ENCODE data around the gene U2AF2. TPM values are rescaled to one million over a fixed set of nuclear protein-coding genes. Genes with fewer than 3 reads are reported as not detected.

U2AF2 gene
- polyA plus RNA-seq, 3 donors, result 5.3 to 166 (median 5.4) TPM

GRCh38 chr19:55626350-55626749, 28.5 kb upstream of the U2AF2 start:
- 92% methylated on average over 8 of the region's 11 CpGs for WGBS (ENCODE audit: insufficient coverage)
- Histone ChIP-seq H3K4me1 (ENCODE audit: control insufficient read depth in 1 of 2, insufficient read depth in 2 of 2, low read length in 2 of 2) (peaks cover 25 to 34% of the 10 kb centered on the region in 2 donors), H4K20me1 (ENCODE audit: insufficient read depth, low read length) (no peaks in the 10 kb centered on the region), H3K27me3 (ENCODE audit: control insufficient read depth in 2 of 2, insufficient read depth in 2 of 2, low read length in 2 of 2) (no peaks in the 10 kb centered on the region), H3K27ac (ENCODE audit: low read depth in 1 of 2, low read length in 2 of 2) (no peak overlapping the region), H3K79me2 (ENCODE audit: insufficient read depth, low read length) (peaks cover 17% of the 10 kb centered on the region), H3K9ac (ENCODE audit: insufficient read depth, low read length, poor library complexity, severe bottlenecking) (no peak overlapping the region), H2AFZ (ENCODE audit: insufficient read depth, low read depth, low read length, poor library complexity, severe bottlenecking) (no peak overlapping the region), H3K9me3 (replicated peaks in 1 of 2; ENCODE audit: control insufficient read depth in 1 of 2, insufficient read depth in 1 of 2, low read length in 2 of 2) (no peaks in the 10 kb centered on the region), H3K36me3 (replicated peaks in 1 of 2; ENCODE audit: control insufficient read depth in 1 of 2, insufficient read depth in 2 of 2, low read length in 2 of 2) (no peaks in the 10 kb centered on the region), H3K4me3 (replicated peaks in 1 of 3; ENCODE audit: low read depth in 2 of 3, low read length in 3 of 3) (no peak overlapping the region), H3K4me2 (replicated peaks; ENCODE audit: extremely low read depth, low read length, poor library complexity, severe bottlenecking) (no peak overlapping the region)
- TF ChIP-seq, protein P1, sequence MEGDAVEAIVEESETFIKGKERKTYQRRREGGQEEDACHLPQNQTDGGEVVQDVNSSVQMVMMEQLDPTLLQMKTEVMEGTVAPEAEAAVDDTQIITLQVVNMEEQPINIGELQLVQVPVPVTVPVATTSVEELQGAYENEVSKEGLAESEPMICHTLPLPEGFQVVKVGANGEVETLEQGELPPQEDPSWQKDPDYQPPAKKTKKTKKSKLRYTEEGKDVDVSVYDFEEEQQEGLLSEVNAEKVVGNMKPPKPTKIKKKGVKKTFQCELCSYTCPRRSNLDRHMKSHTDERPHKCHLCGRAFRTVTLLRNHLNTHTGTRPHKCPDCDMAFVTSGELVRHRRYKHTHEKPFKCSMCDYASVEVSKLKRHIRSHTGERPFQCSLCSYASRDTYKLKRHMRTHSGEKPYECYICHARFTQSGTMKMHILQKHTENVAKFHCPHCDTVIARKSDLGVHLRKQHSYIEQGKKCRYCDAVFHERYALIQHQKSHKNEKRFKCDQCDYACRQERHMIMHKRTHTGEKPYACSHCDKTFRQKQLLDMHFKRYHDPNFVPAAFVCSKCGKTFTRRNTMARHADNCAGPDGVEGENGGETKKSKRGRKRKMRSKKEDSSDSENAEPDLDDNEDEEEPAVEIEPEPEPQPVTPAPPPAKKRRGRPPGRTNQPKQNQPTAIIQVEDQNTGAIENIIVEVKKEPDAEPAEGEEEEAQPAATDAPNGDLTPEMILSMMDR (IDR thresholded peaks at IDR 0.05), result no peak
- Mint-ChIP-seq H3K4me3 (no peak overlapping the region), H3K9me3 (peaks cover 0 to 2% (median 0%) of the 10 kb centered on the region in 7 donors), H3K36me3 (peaks cover 0 to 4% of the 10 kb centered on the region in 2 donors), H3K27ac (no peak overlapping the region), H3K4me1 (peaks cover 20% of the 10 kb centered on the region), H3K27me3 (ENCODE audit: low read depth in 3 of 3) (peaks cover 1 to 7% (median 3%) of the 10 kb centered on the region in 3 donors)
- DNase-seq, result no peak
- intact Hi-C loops (cut with micrococcal nuclease), result no loop called here

GRCh38 chr19:55632463-55632834, 22.4 kb upstream of the U2AF2 start:
- Mint-ChIP-seq H3K27ac (peak overlapping the region in 3 of 7 donors; percentile 57 to 81 (median 58)), H3K27me3 (ENCODE audit: low read depth in 3 of 3) (peaks cover 0 to 6% (median 3%) of the 10 kb centered on the region in 3 donors), H3K4me1 (peaks cover 48% of the 10 kb centered on the region), H3K9me3 (no peaks in the 10 kb centered on the region), H3K4me3 (no peak overlapping the region), H3K36me3 (peaks cover 0 to 7% of the 10 kb centered on the region in 2 donors)
- Histone ChIP-seq H2AFZ (ENCODE audit: insufficient read depth, low read depth, low read length, poor library complexity, severe bottlenecking) (no peak overlapping the region), H3K4me3 (replicated peaks in 1 of 3; ENCODE audit: low read depth in 2 of 3, low read length in 3 of 3) (no peak overlapping the region), H3K27me3 (ENCODE audit: control insufficient read depth in 2 of 2, insufficient read depth in 2 of 2, low read length in 2 of 2) (no peaks in the 10 kb centered on the region), H3K36me3 (replicated peaks in 1 of 2; ENCODE audit: control insufficient read depth in 1 of 2, insufficient read depth in 2 of 2, low read length in 2 of 2) (no peaks in the 10 kb centered on the region), H3K4me1 (ENCODE audit: control insufficient read depth in 1 of 2, insufficient read depth in 2 of 2, low read length in 2 of 2) (peaks cover 28 to 41% of the 10 kb centered on the region in 2 donors), H3K79me2 (ENCODE audit: insufficient read depth, low read length) (peaks cover 26% of the 10 kb centered on the region), H3K9ac (ENCODE audit: insufficient read depth, low read length, poor library complexity, severe bottlenecking) (no peak overlapping the region), H3K9me3 (replicated peaks in 1 of 2; ENCODE audit: control insufficient read depth in 1 of 2, insufficient read depth in 1 of 2, low read length in 2 of 2) (no peaks in the 10 kb centered on the region), H3K4me2 (replicated peaks; ENCODE audit: extremely low read depth, low read length, poor library complexity, severe bottlenecking) (no peak overlapping the region), H4K20me1 (ENCODE audit: insufficient read depth, low read length) (no peaks in the 10 kb centered on the region), H3K27ac (ENCODE audit: low read depth in 1 of 2, low read length in 2 of 2) (no peak overlapping the region)
- TF ChIP-seq, protein P1 (IDR thresholded peaks at IDR 0.05), result peak; percentile 68
- intact Hi-C loops (cut with micrococcal nuclease), result loop anchor here (5.0 to 10.0 kb wide), 3 partner anchors 50 to 182 kb away; partner anchors contain the start of gene ZNF579 (in 1 of the 2)
- no CpG with 5 or more reads among the region's 3 CpGs for WGBS (ENCODE audit: insufficient coverage)
- DNase-seq, result peak; percentile 85 to 93 (median 92)

Measured in CD14-positive monocyte (primary cell).